Measurements from ENCODE around the gene PSEN1.

Gene PSEN1

GRCh38 chr14:73255693-73256225 lies 119.5 kb downstream of the PSEN1 start:
- no peak for DNase-seq

GRCh38 chr14:73258076-73258475 lies 121.8 kb downstream of the PSEN1 start:
- DNase-seq, result no peak

GRCh38 chr14:73258845-73259611 lies 122.7 kb downstream of the PSEN1 start:
- DNase-seq, result no peak

GRCh38 chr14:73259837-73260236 lies 123.5 kb downstream of the PSEN1 start:
- DNase-seq, result no peak

GRCh38 chr14:73260574-73260973 lies 124.3 kb downstream of the PSEN1 start:
- no peak for DNase-seq

GRCh38 chr14:73261075-73261474 lies 124.8 kb downstream of the PSEN1 start:
- no peak for DNase-seq

- DNase-seq, result no peak
These were observed 125.5 kb downstream of the PSEN1 start for GRCh38 chr14:73261520-73262426.

GRCh38 chr14:73262427-73263183 lies 126.3 kb downstream of the PSEN1 start:
- DNase-seq, result no peak

GRCh38 chr14:73263606-73264005 lies 127.3 kb downstream of the PSEN1 start:
- no peak for DNase-seq

- DNase-seq, result no peak
These were observed 128.0 kb downstream of the PSEN1 start for GRCh38 chr14:73264080-73264884.

GRCh38 chr14:73264885-73265720 lies 128.8 kb downstream of the PSEN1 start:
- no peak for DNase-seq

- DNase-seq, result no peak
These were observed 129.4 kb downstream of the PSEN1 start for GRCh38 chr14:73265721-73266046.

- DNase-seq, result no peak
These were observed 130.0 kb downstream of the PSEN1 start for GRCh38 chr14:73266317-73266716.

- no peak for DNase-seq
These were observed 131.2 kb downstream of the PSEN1 start for GRCh38 chr14:73267474-73267873.

GRCh38 chr14:73269729-73270531 lies 133.6 kb downstream of the PSEN1 start:
- DNase-seq, result no peak

- DNase-seq, result no peak
These were observed 136.1 kb downstream of the PSEN1 start for GRCh38 chr14:73272393-73272792.

Measured in T-helper 1 cell (primary cell).